ENCODE data around the gene LARGE1. TPM values are rescaled to one million over a fixed set of nuclear protein-coding genes. Genes with fewer than 3 reads are reported as not detected.
A peak's percentile ranks its signal among the peaks of the same experiment; 100 is the strongest.

LARGE1 gene
- total and polyA plus RNA-seq, 2 of the 13 experiments (the other 11 are each of a cell fraction or from before 2014, with no cell fraction given) = 8.4 to 11.0 TPM

GRCh38 chr22:33470456-33470855, 449.8 kb downstream of the LARGE1 start (continued):
- no peak for TF ChIP-seq ZNF253 (CRISPR knock-in tag; IDR thresholded peaks at IDR 0.05; ENCODE audit: borderline replicate concordance)
- TF ChIP-seq THRA (CRISPR knock-in tag; IDR thresholded peaks at IDR 0.05; ENCODE audit: borderline replicate concordance) = no peak
- TF ChIP-seq ZNF354B (CRISPR knock-in tag; IDR thresholded peaks at IDR 0.05) = no peak
- TF ChIP-seq ARID5B (CRISPR knock-in tag; IDR thresholded peaks at IDR 0.05) = peak; percentile 67
- no peak for TF ChIP-seq CTCF (CRISPR knock-in tag; IDR thresholded peaks at IDR 0.05)
- TF ChIP-seq, protein P1, sequence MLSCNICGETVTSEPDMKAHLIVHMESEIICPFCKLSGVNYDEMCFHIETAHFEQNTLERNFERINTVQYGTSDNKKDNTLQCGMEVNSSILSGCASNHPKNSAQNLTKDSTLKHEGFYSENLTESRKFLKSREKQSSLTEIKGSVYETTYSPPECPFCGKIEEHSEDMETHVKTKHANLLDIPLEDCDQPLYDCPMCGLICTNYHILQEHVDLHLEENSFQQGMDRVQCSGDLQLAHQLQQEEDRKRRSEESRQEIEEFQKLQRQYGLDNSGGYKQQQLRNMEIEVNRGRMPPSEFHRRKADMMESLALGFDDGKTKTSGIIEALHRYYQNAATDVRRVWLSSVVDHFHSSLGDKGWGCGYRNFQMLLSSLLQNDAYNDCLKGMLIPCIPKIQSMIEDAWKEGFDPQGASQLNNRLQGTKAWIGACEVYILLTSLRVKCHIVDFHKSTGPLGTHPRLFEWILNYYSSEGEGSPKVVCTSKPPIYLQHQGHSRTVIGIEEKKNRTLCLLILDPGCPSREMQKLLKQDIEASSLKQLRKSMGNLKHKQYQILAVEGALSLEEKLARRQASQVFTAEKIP (CRISPR knock-in tag; IDR thresholded peaks at IDR 0.05; ENCODE audit: borderline replicate concordance) = no peak
- no peak for TF ChIP-seq ESRRA (CRISPR knock-in tag; IDR thresholded peaks at IDR 0.05; ENCODE audit: low read depth)
- no peak for TF ChIP-seq ATF6 (CRISPR knock-in tag; conservative IDR thresholded peaks at IDR 0.05)
- no peak for TF ChIP-seq ZNF20 (CRISPR knock-in tag; IDR thresholded peaks at IDR 0.05)
- peak; percentile 84 for TF ChIP-seq RARA (CRISPR knock-in tag; IDR thresholded peaks at IDR 0.05)
- TF ChIP-seq ZNF263 (CRISPR knock-in tag; IDR thresholded peaks at IDR 0.05) = peak; percentile 94
- TF ChIP-seq ZNF224 (CRISPR knock-in tag; IDR thresholded peaks at IDR 0.05) = no peak
- no peak for TF ChIP-seq RFXANK (CRISPR knock-in tag; IDR thresholded peaks at IDR 0.05)
- no peak for TF ChIP-seq TERF1 (CRISPR knock-in tag; IDR thresholded peaks at IDR 0.05)
- no peak for TF ChIP-seq FIP1L1 (IDR thresholded peaks at IDR 0.05; ENCODE audit: borderline replicate concordance, insufficient read depth, low read depth, low read length)
- no peak for TF ChIP-seq ZFP37 (CRISPR knock-in tag; IDR thresholded peaks at IDR 0.05; ENCODE audit: borderline replicate concordance)
- TF ChIP-seq KMT2B (CRISPR knock-in tag; IDR thresholded peaks at IDR 0.05) = no peak
- TF ChIP-seq MAFK (conservative IDR thresholded peaks at IDR 0.05 in 1 of 2, IDR thresholded peaks at IDR 0.05 in 1 of 2; ENCODE audit: low read length in 2 of 2) = no peak
